ENCODE results near the gene RXRB. TPM values are rescaled to one million over a fixed set of nuclear protein-coding genes. Genes with fewer than 3 reads are reported as not detected.
"Not testable (repeated sequence)": the region's sequence is repeated elsewhere in the genome, so short reads cannot be mapped to it uniquely, and the experiment has no call there.

RXRB gene
- polyA plus RNA-seq, 2 of the 4 experiments (the other 2 are of a cell fraction), result 15.6 to 20.3 TPM

DNA sequence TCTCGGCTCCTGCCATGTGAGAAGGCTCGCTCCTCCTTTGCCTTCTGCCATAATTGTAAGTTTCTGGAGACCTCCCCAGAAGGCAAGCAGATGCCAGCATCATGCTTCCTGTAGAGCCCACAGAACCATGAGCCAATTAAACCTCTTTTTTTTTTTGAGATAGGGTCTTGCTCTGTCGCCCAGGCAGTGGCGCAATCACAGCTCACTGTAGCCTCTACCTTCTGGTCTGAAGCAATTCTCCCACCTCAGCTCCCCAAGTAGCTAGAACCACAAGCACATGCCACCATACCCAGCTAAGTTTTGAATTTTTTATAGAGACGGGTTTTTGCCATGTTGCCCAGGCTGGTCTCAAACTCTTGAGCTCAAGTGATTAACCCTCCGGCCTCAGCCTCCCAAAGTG, 36.4 kb upstream of the RXRB start:
- CTCF ChIA-PET, result interaction anchor here (0.6 to 7.2 kb wide), 2 partner anchors 11 to 1828 kb away, joined by 3 to 39 read pairs; no protein-coding TSS in a partner anchor
- ATAC-seq, result no peak

DNA sequence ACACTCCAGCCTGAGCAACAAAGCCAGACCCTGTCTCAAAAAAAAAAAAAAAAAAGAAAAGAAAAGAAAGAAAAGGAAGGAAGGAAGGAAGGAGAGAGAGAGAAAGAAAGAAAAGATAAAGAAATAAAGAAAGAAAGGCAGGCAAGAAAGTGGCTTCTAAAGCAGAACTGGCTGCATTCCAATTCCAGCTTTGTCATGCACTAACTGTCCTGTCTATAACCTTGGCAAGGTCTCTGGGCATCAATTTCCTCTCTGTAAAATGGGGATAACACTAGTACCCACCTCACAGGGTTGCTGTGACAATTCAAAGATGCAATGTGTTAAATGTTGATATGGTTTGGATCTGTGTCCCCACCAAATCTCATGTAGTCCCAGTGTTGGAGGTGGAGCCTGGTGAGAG, 35.9 kb upstream of the RXRB start:
- POLR2A ChIA-PET, result no interaction called here
- FAIRE-seq, result no peak
- ATAC-seq, result no peak

More for the DNA sequence above, 36.4 kb upstream of the RXRB start:
- POLR2A ChIA-PET, result no interaction called here
- TF ChIP-seq, protein P1, sequence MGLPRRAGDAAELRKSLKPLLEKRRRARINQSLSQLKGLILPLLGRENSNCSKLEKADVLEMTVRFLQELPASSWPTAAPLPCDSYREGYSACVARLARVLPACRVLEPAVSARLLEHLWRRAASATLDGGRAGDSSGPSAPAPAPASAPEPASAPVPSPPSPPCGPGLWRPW (IDR thresholded peaks at IDR 0.05), result no peak
- no peak for TF ChIP-seq SREBF2 (IDR thresholded peaks at IDR 0.05)
- TF ChIP-seq RAD21 (conservative IDR thresholded peaks at IDR 0.05 in 1 of 2, IDR thresholded peaks at IDR 0.05 in 1 of 2), result no peak
- no peak for TF ChIP-seq MYC (IDR thresholded peaks at IDR 0.05; ENCODE audit: borderline replicate concordance, low read length)
- Histone ChIP-seq H3K4me3 (no peak overlapping the region), H3K27ac (no peak overlapping the region), H3K9me3 (no peaks in the 10 kb centered on the region), H3K4me1 (no peaks in the 10 kb centered on the region), H3K4me2 (no peak overlapping the region)
- FAIRE-seq (no peak), DNase-seq (ENCODE audit: low read depth in 1 of 2, low spot score in 1 of 2) (no peak)
- WGBS (ENCODE audit: missing lambda C conversion rate), result 65% methylated on average over 6 of the region's 6 CpGs

DNA sequence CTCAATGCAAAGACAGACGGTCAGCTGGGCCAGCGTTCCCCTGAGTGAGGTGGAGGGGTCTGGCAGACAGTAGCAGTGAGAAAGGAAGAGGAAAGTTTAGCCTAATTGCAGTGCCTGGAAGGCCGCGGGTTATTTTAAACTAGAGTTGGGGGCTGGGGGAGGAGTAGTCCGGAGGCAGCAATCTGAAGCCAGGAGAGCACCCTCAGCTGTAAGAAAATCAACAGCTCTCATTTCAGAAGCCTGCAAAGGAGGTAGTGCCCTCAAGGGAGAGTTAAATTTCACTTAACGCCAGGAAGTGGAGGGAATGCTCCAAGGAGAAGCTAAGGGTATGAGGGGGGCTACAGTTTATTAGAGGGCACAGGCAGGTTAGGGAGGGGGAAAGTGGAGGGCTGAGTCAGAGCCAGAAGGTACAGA, 34.8 kb upstream of the RXRB start:
- DNase-seq (ENCODE audit: low read depth in 1 of 2, low spot score in 1 of 2), result no peak
- no peak overlapping the region for H3K4me2 ChIP-seq
- CTCF ChIA-PET, result interaction anchor here (1.0 to 7.2 kb wide), 5 partner anchors 13 to 221 kb away, joined by 3 to 39 read pairs (median 4); partner anchors contain the start of gene RING1
- ATAC-seq, result no peak
- POLR2A ChIA-PET, result no interaction called here
- H3K9me3 ChIP-seq, result no peaks in the 10 kb centered on the region
- no peak for TF ChIP-seq CBX2 (IDR thresholded peaks at IDR 0.05; ENCODE audit: borderline replicate concordance, low read depth)
- no peak for TF ChIP-seq ZFP36 (IDR thresholded peaks at IDR 0.05; ENCODE audit: borderline replicate concordance, partially characterized antibody)
- TF ChIP-seq RAD21 (conservative IDR thresholded peaks at IDR 0.05 in 1 of 2, IDR thresholded peaks at IDR 0.05 in 1 of 2), result no peak
- TF ChIP-seq HEYL (CRISPR knock-in tag; IDR thresholded peaks at IDR 0.05), result no peak
- TF ChIP-seq MAFK (IDR thresholded peaks at IDR 0.05; ENCODE audit: partially characterized antibody), result no peak
- no peak for TF ChIP-seq SREBF2 (IDR thresholded peaks at IDR 0.05)
- TF ChIP-seq CHD2 (IDR thresholded peaks at IDR 0.05; ENCODE audit: low read length, partially characterized antibody), result no peak
- TF ChIP-seq, protein P1 (IDR thresholded peaks at IDR 0.05), result no peak
- TF ChIP-seq TP53 (CRISPR knock-in tag; IDR thresholded peaks at IDR 0.05), result no peak
- no peak for TF ChIP-seq EHMT2 (IDR thresholded peaks at IDR 0.05; ENCODE audit: low read depth)
- TF ChIP-seq, protein P2, sequence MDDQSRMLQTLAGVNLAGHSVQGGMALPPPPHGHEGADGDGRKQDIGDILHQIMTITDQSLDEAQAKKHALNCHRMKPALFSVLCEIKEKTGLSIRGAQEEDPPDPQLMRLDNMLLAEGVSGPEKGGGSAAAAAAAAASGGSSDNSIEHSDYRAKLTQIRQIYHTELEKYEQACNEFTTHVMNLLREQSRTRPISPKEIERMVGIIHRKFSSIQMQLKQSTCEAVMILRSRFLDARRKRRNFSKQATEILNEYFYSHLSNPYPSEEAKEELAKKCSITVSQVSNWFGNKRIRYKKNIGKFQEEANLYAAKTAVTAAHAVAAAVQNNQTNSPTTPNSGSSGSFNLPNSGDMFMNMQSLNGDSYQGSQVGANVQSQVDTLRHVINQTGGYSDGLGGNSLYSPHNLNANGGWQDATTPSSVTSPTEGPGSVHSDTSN (IDR thresholded peaks at IDR 0.05), result no peak
- TF ChIP-seq ZSCAN20 (CRISPR knock-in tag; IDR thresholded peaks at IDR 0.05), result no peak
- no peak for TF ChIP-seq ESRRA (IDR thresholded peaks at IDR 0.05; ENCODE audit: borderline replicate concordance, low read length)
- TF ChIP-seq, protein P3, sequence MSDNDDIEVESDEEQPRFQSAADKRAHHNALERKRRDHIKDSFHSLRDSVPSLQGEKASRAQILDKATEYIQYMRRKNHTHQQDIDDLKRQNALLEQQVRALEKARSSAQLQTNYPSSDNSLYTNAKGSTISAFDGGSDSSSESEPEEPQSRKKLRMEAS (IDR thresholded peaks at IDR 0.05), result no peak
- TF ChIP-seq JUN (IDR thresholded peaks at IDR 0.05), result no peak
- no peak overlapping the region for H3K27ac ChIP-seq
- no peak for FAIRE-seq
- H3K4me1 ChIP-seq, result no peaks in the 10 kb centered on the region
- WGBS (ENCODE audit: missing lambda C conversion rate), result 39% methylated on average over 6 of the region's 6 CpGs
- no peak overlapping the region for H3K4me3 ChIP-seq

More for the DNA sequence above, 35.9 kb upstream of the RXRB start:
- Histone ChIP-seq H3K27ac (no peak overlapping the region), H3K4me3 (no peak overlapping the region), H3K4me1 (no peaks in the 10 kb centered on the region), H3K9me3 (no peaks in the 10 kb centered on the region), H3K4me2 (no peak overlapping the region)
- CTCF ChIA-PET, result interaction anchor here (1.0 to 7.2 kb wide), 3 partner anchors 11 to 115 kb away, joined by 4 to 39 read pairs (median 4); no protein-coding TSS in a partner anchor
- DNase-seq (ENCODE audit: low read depth in 1 of 2, low spot score in 1 of 2), result no peak
- TF ChIP-seq EHF (CRISPR knock-in tag; IDR thresholded peaks at IDR 0.05) (no peak), ZFP36 (IDR thresholded peaks at IDR 0.05; ENCODE audit: borderline replicate concordance, partially characterized antibody) (no peak), ZSCAN20 (CRISPR knock-in tag; IDR thresholded peaks at IDR 0.05) (no peak), TFCP2L1 (CRISPR knock-in tag; IDR thresholded peaks at IDR 0.05) (no peak), ZC3H11A (IDR thresholded peaks at IDR 0.05) (no peak), PHF8 (IDR thresholded peaks at IDR 0.05; ENCODE audit: borderline replicate concordance, low read depth) (no peak), JUNB (IDR thresholded peaks at IDR 0.05) (no peak), NR3C1 (IDR thresholded peaks at IDR 0.05) (no peak), CEBPB (IDR thresholded peaks at IDR 0.05) (no peak), MAZ (IDR thresholded peaks at IDR 0.05; ENCODE audit: borderline replicate concordance, low read depth, low read length) (no peak), RFX5 (IDR thresholded peaks at IDR 0.05) (no peak), HEYL (CRISPR knock-in tag; IDR thresholded peaks at IDR 0.05) (no peak), HOXB5 (CRISPR knock-in tag; IDR thresholded peaks at IDR 0.05) (no peak), SMC3 (IDR thresholded peaks at IDR 0.05) (no peak), RNF2 (IDR thresholded peaks at IDR 0.05; ENCODE audit: borderline replicate concordance, low read depth) (no peak)
- TF ChIP-seq, protein P4, sequence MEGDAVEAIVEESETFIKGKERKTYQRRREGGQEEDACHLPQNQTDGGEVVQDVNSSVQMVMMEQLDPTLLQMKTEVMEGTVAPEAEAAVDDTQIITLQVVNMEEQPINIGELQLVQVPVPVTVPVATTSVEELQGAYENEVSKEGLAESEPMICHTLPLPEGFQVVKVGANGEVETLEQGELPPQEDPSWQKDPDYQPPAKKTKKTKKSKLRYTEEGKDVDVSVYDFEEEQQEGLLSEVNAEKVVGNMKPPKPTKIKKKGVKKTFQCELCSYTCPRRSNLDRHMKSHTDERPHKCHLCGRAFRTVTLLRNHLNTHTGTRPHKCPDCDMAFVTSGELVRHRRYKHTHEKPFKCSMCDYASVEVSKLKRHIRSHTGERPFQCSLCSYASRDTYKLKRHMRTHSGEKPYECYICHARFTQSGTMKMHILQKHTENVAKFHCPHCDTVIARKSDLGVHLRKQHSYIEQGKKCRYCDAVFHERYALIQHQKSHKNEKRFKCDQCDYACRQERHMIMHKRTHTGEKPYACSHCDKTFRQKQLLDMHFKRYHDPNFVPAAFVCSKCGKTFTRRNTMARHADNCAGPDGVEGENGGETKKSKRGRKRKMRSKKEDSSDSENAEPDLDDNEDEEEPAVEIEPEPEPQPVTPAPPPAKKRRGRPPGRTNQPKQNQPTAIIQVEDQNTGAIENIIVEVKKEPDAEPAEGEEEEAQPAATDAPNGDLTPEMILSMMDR (IDR thresholded peaks at IDR 0.05), result no peak

DNA sequence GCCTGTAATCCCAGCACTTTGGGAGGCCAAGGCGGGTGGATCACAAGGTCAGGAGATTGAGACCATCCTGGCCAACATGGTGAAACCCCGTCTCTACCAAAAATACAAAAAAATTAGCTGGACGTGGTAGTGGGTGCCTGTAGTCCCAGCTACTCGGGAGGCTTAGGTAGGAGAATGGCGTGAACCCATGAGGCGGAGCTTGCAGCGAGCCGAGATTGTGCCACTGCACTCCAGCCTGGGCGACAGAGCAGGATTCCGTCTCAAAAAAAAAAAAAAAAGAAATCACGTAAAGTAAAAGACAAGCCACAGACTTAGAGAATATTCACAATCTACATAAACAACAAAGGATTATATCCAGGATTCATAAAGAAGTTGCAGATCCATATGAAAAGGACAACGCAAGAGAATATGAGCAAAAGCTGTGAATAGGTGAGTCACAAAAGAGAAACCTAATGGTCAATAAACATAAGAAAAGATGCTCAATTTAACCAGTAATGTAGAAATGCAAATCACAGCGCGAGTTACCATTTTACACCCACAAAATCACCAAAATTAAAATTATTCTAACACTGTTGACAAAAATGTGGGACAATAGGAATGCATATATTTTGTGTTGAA, 26.1 kb upstream of the RXRB start:
- H3K9me3 ChIP-seq; DNase-seq (ENCODE audit: low read depth in 1 of 2, low spot score in 1 of 2); H3K4me1 ChIP-seq; H3K4me3 ChIP-seq; FAIRE-seq; ATAC-seq; H3K4me2 ChIP-seq; POLR2A ChIA-PET; H3K27ac ChIP-seq: not testable (repeated sequence)
- CTCF ChIA-PET, result interaction anchor here (1.3 to 3.2 kb wide), 3 partner anchors 21 to 226 kb away, joined by 3 to 7 read pairs (median 5); no protein-coding TSS in a partner anchor
- 69% methylated on average over 12 of the region's 14 CpGs for WGBS (ENCODE audit: missing lambda C conversion rate)

Data from A549 (cell line).